Measurements from ENCODE around the gene ZBTB16.
"Not testable (repeated sequence)": the region's sequence is repeated elsewhere in the genome, so short reads cannot be mapped to it uniquely, and the experiment has no call there.

Gene ZBTB16

GRCh38 chr11:114049050-114049449 lies 10.5 kb upstream of the ZBTB16 start:
- no peaks in the 10 kb centered on the region for H3K36me3 ChIP-seq (ENCODE audit: insufficient read depth)
- H3K27me3 ChIP-seq (ENCODE audit: insufficient read depth, low read depth): no peaks in the 10 kb centered on the region
- no peak overlapping the region for H3K4me3 ChIP-seq (IDR thresholded peaks at IDR 0.05; ENCODE audit: insufficient read depth, low read depth, low read length)
- no peaks in the 10 kb centered on the region for H4K20me1 ChIP-seq (ENCODE audit: insufficient read depth)
- no peak overlapping the region for H3K4me2 ChIP-seq
- no peaks in the 10 kb centered on the region for H3K79me2 ChIP-seq (ENCODE audit: insufficient read depth, low read depth)
- TF ChIP-seq CTCF (conservative IDR thresholded peaks at IDR 0.05; ENCODE audit: low read depth, low read length): no peak
- H3K27ac ChIP-seq: no peak overlapping the region
- H3K9ac ChIP-seq: no peak overlapping the region
- no peak overlapping the region for H2AFZ ChIP-seq (ENCODE audit: low read depth)
- H3K4me1 ChIP-seq (ENCODE audit: low read depth, poor library complexity, severe bottlenecking): no peaks in the 10 kb centered on the region

GRCh38 chr11:114049766-114050165 lies 9.7 kb upstream of the ZBTB16 start:
- not testable (repeated sequence) for H4K20me1 ChIP-seq (ENCODE audit: insufficient read depth); H3K4me1 ChIP-seq (ENCODE audit: low read depth, poor library complexity, severe bottlenecking); H3K27me3 ChIP-seq (ENCODE audit: insufficient read depth, low read depth); H3K27ac ChIP-seq; H3K79me2 ChIP-seq (ENCODE audit: insufficient read depth, low read depth); H2AFZ ChIP-seq (ENCODE audit: low read depth); H3K4me3 ChIP-seq (IDR thresholded peaks at IDR 0.05; ENCODE audit: insufficient read depth, low read depth, low read length); H3K4me2 ChIP-seq; H3K36me3 ChIP-seq (ENCODE audit: insufficient read depth); H3K9ac ChIP-seq

- no peak overlapping the region for H2AFZ ChIP-seq (ENCODE audit: low read depth)
- no peak for TF ChIP-seq CTCF (conservative IDR thresholded peaks at IDR 0.05; ENCODE audit: low read depth, low read length)
- no peak overlapping the region for H3K9ac ChIP-seq
These were observed 9.1 kb upstream of the ZBTB16 start for GRCh38 chr11:114050258-114050927.

GRCh38 chr11:114051558-114051957 lies 8.0 kb upstream of the ZBTB16 start:
- Histone ChIP-seq H3K4me1 (ENCODE audit: low read depth, poor library complexity, severe bottlenecking) (no peaks in the 10 kb centered on the region), H3K4me2 (no peak overlapping the region), H3K36me3 (ENCODE audit: insufficient read depth) (no peaks in the 10 kb centered on the region), H3K4me3 (IDR thresholded peaks at IDR 0.05; ENCODE audit: insufficient read depth, low read depth, low read length) (no peak overlapping the region), H3K27ac (no peak overlapping the region), H4K20me1 (ENCODE audit: insufficient read depth) (no peaks in the 10 kb centered on the region), H3K79me2 (ENCODE audit: insufficient read depth, low read depth) (no peaks in the 10 kb centered on the region), H3K27me3 (ENCODE audit: insufficient read depth, low read depth) (no peaks in the 10 kb centered on the region), H2AFZ (ENCODE audit: low read depth) (no peak overlapping the region), H3K9ac (no peak overlapping the region)
- TF ChIP-seq CTCF (conservative IDR thresholded peaks at IDR 0.05; ENCODE audit: low read depth, low read length): no peak

More at GRCh38 chr11:114050258-114050927, 9.1 kb upstream of the ZBTB16 start:
- no peaks in the 10 kb centered on the region for H3K79me2 ChIP-seq (ENCODE audit: insufficient read depth, low read depth)
- no peaks in the 10 kb centered on the region for H3K27me3 ChIP-seq (ENCODE audit: insufficient read depth, low read depth)
- no peaks in the 10 kb centered on the region for H3K4me1 ChIP-seq (ENCODE audit: low read depth, poor library complexity, severe bottlenecking)
- no peak overlapping the region for H3K4me3 ChIP-seq (IDR thresholded peaks at IDR 0.05; ENCODE audit: insufficient read depth, low read depth, low read length)
- no peak overlapping the region for H3K27ac ChIP-seq
- H4K20me1 ChIP-seq (ENCODE audit: insufficient read depth): no peaks in the 10 kb centered on the region
- no peak overlapping the region for H3K4me2 ChIP-seq
- no peaks in the 10 kb centered on the region for H3K36me3 ChIP-seq (ENCODE audit: insufficient read depth)

GRCh38 chr11:114052160-114052559 lies 7.4 kb upstream of the ZBTB16 start:
- Histone ChIP-seq H4K20me1 (ENCODE audit: insufficient read depth) (no peaks in the 10 kb centered on the region), H3K36me3 (ENCODE audit: insufficient read depth) (no peaks in the 10 kb centered on the region), H3K4me3 (IDR thresholded peaks at IDR 0.05; ENCODE audit: insufficient read depth, low read depth, low read length) (no peak overlapping the region), H2AFZ (ENCODE audit: low read depth) (no peak overlapping the region), H3K27me3 (ENCODE audit: insufficient read depth, low read depth) (no peaks in the 10 kb centered on the region), H3K79me2 (ENCODE audit: insufficient read depth, low read depth) (no peaks in the 10 kb centered on the region), H3K4me2 (no peak overlapping the region), H3K27ac (no peak overlapping the region), H3K4me1 (ENCODE audit: low read depth, poor library complexity, severe bottlenecking) (no peaks in the 10 kb centered on the region), H3K9ac (no peak overlapping the region)
- TF ChIP-seq CTCF (conservative IDR thresholded peaks at IDR 0.05; ENCODE audit: low read depth, low read length): no peak
